ENCODE results near the gene CCDC175.

DNA sequence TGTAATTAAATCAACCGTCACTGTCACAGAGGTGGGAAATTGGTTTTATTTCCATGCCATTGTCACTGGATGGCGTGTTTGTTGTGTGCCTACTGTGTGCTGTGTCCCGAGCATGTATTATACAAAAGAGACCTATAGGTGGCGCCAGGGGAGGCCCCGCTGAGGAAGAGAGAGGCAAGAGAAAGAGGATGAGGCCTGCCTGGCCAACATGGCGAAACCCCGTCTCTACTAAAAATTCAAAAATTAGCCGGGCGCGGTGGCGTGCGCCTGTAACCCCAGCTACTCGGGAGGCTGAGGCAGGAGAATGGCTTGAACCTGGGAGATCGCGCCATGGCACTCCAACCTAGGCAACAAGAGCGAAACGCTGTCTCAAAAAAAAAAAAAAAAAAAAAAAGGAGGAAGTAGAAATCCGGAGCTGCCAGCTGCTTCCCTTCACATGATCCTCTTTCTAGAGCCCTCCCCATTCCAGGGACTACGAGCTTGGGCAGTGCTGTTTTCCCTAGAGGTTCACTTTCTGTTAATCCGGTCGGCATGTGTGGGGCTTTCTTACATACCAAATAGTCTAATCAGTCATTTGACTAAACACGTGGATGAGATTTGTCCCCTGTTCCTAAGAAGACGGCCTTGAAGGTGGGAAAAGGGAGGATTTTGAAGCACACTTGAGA is 6.4 kb upstream of the CCDC175 start:
- no peak for TF ChIP-seq POLR2A (IDR thresholded peaks at IDR 0.05)
- TF ChIP-seq, protein P1, sequence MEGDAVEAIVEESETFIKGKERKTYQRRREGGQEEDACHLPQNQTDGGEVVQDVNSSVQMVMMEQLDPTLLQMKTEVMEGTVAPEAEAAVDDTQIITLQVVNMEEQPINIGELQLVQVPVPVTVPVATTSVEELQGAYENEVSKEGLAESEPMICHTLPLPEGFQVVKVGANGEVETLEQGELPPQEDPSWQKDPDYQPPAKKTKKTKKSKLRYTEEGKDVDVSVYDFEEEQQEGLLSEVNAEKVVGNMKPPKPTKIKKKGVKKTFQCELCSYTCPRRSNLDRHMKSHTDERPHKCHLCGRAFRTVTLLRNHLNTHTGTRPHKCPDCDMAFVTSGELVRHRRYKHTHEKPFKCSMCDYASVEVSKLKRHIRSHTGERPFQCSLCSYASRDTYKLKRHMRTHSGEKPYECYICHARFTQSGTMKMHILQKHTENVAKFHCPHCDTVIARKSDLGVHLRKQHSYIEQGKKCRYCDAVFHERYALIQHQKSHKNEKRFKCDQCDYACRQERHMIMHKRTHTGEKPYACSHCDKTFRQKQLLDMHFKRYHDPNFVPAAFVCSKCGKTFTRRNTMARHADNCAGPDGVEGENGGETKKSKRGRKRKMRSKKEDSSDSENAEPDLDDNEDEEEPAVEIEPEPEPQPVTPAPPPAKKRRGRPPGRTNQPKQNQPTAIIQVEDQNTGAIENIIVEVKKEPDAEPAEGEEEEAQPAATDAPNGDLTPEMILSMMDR (IDR thresholded peaks at IDR 0.05) = no peak

All from gastroesophageal sphincter (tissue), 3 donors.